HUDEP-2 (cell line): ENCODE data around the gene ZNF644.

ENCODE experiments used
- DNase-seq, 76 experiments: peaks; one replicate each; lab custom pipeline; 2025; ENCODE audit not compliant: unreplicated experiment in 76 of 76; lab: John Stamatoyannopoulos, UW

The ZNF644 gene

DNA sequence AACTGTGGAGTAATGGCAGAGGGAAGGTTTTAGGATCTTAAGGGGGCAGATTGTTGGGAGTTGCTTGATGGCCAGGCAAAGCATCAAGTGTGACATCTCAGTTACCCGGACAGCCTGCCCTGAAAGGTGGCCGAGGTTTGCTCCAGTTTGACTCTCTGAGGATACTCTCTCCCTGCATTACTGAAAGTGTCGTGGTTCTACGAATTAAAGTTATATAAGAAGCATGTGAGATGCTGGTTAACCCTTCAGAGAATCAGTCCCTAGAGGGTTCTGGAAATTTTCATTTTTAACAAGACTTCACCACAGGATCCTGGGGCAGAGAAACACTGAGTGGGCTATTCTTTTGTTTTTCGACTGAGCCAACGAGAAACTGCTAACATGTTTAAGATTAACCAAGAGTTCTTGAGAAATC lies 689 bp upstream of the ZNF644 start:
- peak in 1 of 76 experiments; percentile 64 for DNase-seq

GRCh38 chr1:91020967-91021685 lies 709 bp downstream of the ZNF644 start:
- DNase-seq, result peak in 64 of 76 experiments; percentile 4 to 66 (median 48)

DNA sequence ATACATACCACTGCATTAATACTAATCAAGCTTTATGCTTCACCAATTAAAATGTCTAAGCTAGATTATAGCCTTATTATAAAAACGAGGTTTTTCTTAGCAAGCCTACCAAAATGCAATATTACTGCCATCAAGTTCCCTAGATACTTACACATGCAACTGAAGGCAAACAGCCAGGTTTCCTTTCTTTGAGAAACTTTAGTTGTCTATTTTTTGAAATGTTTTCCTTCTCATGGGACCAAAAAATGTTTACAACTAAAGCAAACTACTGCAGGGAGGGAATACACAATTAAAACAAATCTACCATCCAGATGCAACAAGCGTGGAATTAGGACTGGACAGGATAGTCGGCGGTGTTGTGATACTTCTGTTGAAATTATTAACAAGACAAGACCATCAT lies 1.3 kb downstream of the ZNF644 start:
- DNase-seq, result no peak

- DNase-seq, result peak in 4 of 76 experiments; percentile 2 to 12 (median 8)
These were observed 3.8 kb downstream of the ZNF644 start for GRCh38 chr1:91018006-91018405.

- no peak for DNase-seq
These were observed 5.9 kb downstream of the ZNF644 start for GRCh38 chr1:91015794-91016550.

- no peak for DNase-seq
These were observed 6.5 kb downstream of the ZNF644 start for GRCh38 chr1:91015358-91015780.

GRCh38 chr1:91014475-91014874 lies 7.4 kb downstream of the ZNF644 start:
- DNase-seq, result no peak

DNA sequence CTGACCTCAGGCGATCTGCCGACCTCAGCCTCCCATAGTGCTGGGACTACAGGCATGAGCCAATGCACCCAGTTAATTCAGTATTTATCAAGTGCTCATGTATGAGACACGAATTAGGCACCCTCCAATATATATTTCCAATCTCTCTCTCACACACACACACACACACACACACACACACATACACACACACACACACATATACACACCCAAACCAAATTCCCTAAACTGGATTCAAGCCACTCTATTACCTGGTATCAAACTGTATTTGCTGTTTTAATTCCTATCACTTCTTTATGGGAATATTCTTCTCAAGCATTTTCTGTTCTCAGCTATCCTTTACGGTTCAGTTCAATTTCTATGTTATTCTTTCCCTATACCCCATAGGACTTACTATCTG lies 8.5 kb downstream of the ZNF644 start:
- no peak for DNase-seq

GRCh38 chr1:91012196-91012595 lies 9.6 kb downstream of the ZNF644 start:
- no peak for DNase-seq

- peak in 6 of 76 experiments; percentile 1 to 21 (median 12) for DNase-seq
These were observed 10.1 kb downstream of the ZNF644 start for GRCh38 chr1:91011726-91012125.

DNA sequence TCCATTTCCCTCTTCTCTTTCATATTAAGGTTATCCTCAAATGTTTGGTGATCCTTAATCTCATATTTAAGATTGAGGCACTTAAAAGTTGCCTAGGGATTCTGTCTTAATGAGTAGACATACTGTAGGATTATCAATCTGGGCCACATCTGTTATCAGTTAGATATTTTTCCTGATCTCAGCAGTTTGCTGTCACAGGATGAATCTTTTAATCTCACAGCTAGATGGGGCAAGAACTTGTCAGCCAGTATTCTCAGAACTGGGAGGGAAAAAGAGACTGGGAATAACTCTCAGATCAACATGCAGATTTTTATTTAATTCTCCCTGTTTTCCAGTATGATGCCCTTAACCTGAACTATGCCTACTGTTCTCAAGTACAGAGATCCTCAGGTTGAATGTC lies 14.0 kb downstream of the ZNF644 start:
- DNase-seq, result no peak

DNA sequence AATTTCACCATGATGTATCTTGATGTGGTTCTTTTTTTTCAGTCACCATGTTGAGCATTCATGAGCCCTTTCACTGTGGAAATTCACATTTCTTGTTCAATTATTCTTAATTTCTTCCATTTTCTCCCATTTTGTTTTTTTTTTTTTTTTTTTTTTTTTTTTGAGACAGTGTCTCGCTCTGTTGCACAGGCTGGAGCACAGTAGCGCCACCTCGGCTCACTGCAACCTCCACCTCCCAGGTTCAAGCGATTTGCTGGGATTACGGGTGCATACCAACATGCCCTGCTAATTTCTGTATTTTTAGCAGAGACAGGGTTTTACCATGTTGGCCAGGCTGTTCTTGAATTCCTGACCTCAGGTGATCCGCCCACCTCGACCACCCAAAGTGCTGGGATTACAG lies 14.7 kb downstream of the ZNF644 start:
- no peak for DNase-seq

GRCh38 chr1:91006113-91006908 lies 15.5 kb downstream of the ZNF644 start:
- no peak for DNase-seq

DNA sequence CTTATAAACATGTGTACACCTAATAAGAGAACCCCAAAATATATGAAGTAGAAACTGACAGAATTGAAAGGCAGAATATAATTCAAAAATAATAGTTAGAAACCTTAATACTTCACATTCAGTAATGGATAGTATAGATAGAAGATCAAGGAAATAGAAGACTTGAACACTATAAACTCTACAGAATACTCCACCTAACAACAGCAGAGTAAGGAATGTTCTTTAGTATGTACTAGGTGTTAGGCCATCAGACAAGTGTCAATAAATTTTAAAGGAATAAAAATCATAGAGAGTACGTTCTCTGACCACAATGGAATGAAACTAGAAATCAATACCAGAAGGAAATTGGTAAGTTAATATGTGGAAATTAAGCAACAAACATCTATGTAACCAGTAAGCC lies 16.6 kb downstream of the ZNF644 start:
- DNase-seq, result no peak

DNA sequence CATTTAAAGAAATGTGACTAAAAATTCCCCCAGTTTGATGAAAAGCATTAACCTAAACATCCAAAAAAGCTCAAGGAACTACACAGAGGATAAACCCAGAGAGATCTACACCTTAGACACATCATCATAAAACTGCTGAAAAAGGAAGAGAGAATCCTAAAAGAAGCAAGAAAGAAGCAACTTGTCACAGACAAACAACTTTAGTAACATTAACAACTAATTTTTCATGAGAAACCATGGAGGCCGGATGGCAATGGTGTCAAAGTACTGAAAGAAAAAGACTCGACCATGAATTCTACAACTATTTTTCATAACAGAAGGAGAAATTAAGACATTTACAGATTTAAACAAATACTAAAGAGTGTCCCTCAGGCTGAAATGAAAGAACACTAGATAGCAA lies 17.7 kb downstream of the ZNF644 start:
- DNase-seq, result no peak

DNA sequence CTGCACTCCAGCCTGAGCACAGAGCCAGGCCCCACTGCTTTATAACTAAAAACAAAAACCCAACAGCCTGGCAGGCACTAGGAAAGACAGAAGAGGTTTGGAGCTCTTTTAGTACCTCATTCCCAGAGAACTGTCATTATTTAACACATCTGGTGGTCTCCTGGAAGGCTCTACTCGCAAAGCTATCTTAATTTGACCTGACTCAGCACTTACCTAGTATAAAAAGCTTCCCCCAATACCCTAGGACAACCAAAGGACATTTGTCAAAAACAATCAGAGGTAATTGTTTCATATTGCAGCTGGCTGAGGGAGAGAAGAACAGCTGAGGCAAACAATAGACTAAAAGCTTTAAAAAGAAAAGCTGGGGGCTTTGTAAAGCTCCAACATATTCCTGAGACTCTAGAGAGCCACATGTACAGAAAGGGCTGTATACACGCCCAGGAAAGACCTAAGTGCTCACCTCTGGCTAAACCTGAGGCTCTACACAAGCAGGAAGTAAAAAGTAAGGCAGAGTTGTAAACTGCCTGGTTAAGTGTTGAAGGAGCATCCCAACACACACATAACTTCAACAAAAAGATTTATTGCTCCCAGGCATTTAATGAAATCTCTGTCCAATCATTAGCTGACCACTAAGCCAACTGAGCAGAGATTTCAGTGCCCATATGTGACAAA lies 25.0 kb downstream of the ZNF644 start:
- DNase-seq, result no peak

DNA sequence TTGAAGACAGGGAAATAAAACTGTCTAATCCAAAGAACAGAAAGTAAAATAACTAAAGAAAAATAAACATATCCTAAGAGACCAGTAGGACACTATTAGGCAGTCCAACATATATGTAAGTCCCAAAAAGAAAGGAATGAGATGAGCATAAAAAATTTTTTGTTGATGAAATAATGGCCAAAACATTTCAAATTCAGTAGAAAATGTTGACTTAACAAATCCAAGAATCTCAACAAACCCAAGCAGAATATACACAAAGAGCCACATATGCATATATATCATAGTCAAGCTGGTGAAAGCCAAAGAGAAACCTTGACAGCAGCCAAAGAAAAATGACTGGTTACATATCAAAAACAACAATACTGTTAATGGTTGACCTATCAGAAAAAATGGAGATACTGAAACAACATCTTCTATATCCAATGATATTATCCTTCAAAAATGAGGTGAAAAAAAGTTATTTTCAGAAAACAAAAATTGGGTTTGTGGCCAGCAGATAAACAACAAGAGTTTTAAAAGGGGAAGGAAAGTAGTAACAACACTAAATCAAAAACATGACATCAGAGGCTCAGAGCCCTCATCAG lies 26.4 kb downstream of the ZNF644 start:
- no peak for DNase-seq

DNA sequence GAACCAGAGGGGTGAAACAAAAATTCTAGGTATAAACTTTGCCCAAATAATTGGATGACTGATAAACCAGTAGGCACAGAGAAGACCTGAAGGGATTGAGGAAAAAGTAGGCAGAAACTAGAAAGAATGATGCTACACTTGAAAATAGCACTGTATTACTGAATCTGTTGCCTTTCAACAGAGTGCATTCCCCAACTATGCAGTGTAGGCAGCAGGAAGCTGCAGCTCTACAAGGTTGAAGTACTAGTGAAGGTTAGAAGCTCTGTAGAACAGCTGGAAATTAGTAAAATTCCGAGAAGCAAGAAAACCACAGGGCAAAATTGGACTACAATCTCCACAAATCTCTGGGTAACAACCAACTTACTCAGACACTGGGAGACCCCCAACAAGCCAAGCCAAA lies 27.4 kb downstream of the ZNF644 start:
- no peak for DNase-seq

DNA sequence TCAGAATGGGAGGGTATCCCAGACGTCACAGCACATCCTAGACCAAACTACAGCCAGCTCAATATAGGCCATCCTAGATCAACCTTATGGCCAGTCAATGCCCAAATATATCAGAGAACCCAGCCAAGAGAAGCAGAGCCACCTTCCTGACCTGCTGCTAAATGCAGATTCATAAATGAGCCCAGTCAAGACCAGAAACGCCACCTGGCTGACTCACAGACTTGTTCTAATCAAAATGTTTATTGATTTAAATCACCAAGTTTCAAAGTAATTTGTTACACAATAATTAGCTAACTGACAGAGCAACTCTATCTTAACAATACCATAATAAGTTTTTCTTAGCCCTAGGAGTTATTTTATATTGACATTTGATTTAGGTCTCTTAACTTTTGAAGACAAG lies 28.6 kb downstream of the ZNF644 start:
- DNase-seq, result no peak

DNA sequence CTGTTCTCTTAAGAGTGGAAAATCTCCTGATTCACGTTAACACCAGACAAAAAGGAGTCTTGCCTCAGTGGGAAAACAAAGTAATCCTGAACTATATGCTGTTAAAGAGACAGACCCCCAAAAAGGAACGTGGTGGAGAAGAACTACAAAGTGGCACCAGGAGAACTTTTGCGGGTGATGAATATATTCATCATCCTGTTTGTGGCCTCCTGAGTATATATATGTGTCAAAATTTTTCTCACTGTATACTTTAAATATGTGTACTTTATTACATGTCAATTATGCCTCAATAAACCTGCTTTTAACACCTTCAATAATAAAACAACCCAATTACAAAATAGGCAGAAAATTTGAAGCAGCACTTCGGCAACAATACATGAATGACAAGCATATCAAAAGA lies 31.1 kb downstream of the ZNF644 start:
- DNase-seq, result no peak
